GM13976 (cell line): Measurements from ENCODE around the gene FXYD6.

Experiments used
- DNase-seq: peaks from one replicate; pipeline ENCODE4 v3.0.0; 2012; ENCODE audit warnings: low spot score
- CTCF ChIP-seq: IDR thresholded peaks from 2 replicates; pipeline ENCODE4 v1.5.1; 2012; ENCODE audit warnings: borderline replicate concordance, mild to moderate bottlenecking; ENCODE audit not compliant: insufficient read depth; ENCODE audit errors: extremely low read depth, missing control alignments, control extremely low read depth
- in situ Hi-C: fragments of 300-500 bp; cut with MboI; formaldehyde crosslinking; loops from one replicate; pipeline ENCODE4 v1.12.0; 2022; ENCODE audit warnings: low sequenced_read_pairs, mixed read lengths, inconsistent platforms; ENCODE audit not compliant: unreplicated experiment

FXYD6 gene

GRCh38 chr11:117887431-117888138 is 11.1 kb upstream of the FXYD6 start:
- no peak for TF ChIP-seq CTCF
- in situ Hi-C loops, result no loop called here
- no peak for DNase-seq

GRCh38 chr11:117885777-117886176 is 9.3 kb upstream of the FXYD6 start:
- DNase-seq, result no peak
- no peak for TF ChIP-seq CTCF
- in situ Hi-C loops, result no loop called here

GRCh38 chr11:117884994-117885393 is 8.5 kb upstream of the FXYD6 start:
- TF ChIP-seq CTCF, result no peak
- DNase-seq, result no peak
- in situ Hi-C loops, result no loop called here

- in situ Hi-C loops, result no loop called here
Measured at GRCh38 chr11:117883063-117883462, 6.6 kb upstream of the FXYD6 start.

GRCh38 chr11:117882311-117882905 is 6.0 kb upstream of the FXYD6 start:
- TF ChIP-seq CTCF, result no peak
- no peak for DNase-seq
- in situ Hi-C loops, result no loop called here

More at GRCh38 chr11:117883063-117883462, 6.6 kb upstream of the FXYD6 start:
- DNase-seq, result no peak
- no peak for TF ChIP-seq CTCF

GRCh38 chr11:117881217-117881616 is 4.8 kb upstream of the FXYD6 start:
- in situ Hi-C loops, result no loop called here
- no peak for DNase-seq
- no peak for TF ChIP-seq CTCF
